Skin epidermis (tissue), 12 donors: ENCODE data around the gene DOHH.

ENCODE experiments used
- H3K27ac ChIP-seq, 21 experiments: fragments of 200-600 bp; sonication (generic) in 11 of 21; one replicate each; pipeline ENCODE4 v1.5.0; 2020; ENCODE audit warnings: mild to moderate bottlenecking in 3 of 21, inconsistent platforms in 2 of 21, moderate library complexity in 2 of 21
- H3K4me3 ChIP-seq, 7 experiments: fragments of 200-600 bp; sonication (generic) in 2 of 7; one replicate each; pipeline ENCODE4 v1.5.0; 2020; ENCODE audit warnings: inconsistent platforms in 2 of 7, mild to moderate bottlenecking in 2 of 7, moderate library complexity in 1 of 7

Gene DOHH

GRCh38 chr19:3482507-3483225, 17.8 kb downstream of the DOHH start:
- Histone ChIP-seq H3K4me3 (no peak overlapping the region), H3K27ac (no peak overlapping the region)

GRCh38 chr19:3481241-3482090, 19.0 kb downstream of the DOHH start:
- Histone ChIP-seq H3K4me3 (no peak overlapping the region), H3K27ac (no peak overlapping the region)

GRCh38 chr19:3480383-3481091, 19.9 kb downstream of the DOHH start, which contains the start of gene SMIM24:
Gene SMIM24, minus strand, starts transcription at chr19:3480525. Its CDS starts 62 bp downstream, at chr19:3480463.
- Histone ChIP-seq H3K4me3 (no peak within 1 kb of the TSS), H3K27ac (no peak within 1 kb of the TSS)

- Histone ChIP-seq H3K27ac (no peak overlapping the region), H3K4me3 (no peak overlapping the region)
Observed at GRCh38 chr19:3479834-3480215, 20.6 kb downstream of the DOHH start.

- Histone ChIP-seq H3K27ac (no peak overlapping the region), H3K4me3 (no peak overlapping the region)
Observed at GRCh38 chr19:3479177-3479833, 21.2 kb downstream of the DOHH start.

GRCh38 chr19:3478409-3479176, 21.9 kb downstream of the DOHH start:
- peak overlapping the region in 1 of 21 experiments; percentile 7 for H3K27ac ChIP-seq
- H3K4me3 ChIP-seq = no peak overlapping the region

GRCh38 chr19:3477951-3478350, 22.5 kb downstream of the DOHH start:
- H3K27ac ChIP-seq = no peak overlapping the region

GRCh38 chr19:3477506-3477905, 23.0 kb downstream of the DOHH start:
- H3K27ac ChIP-seq = no peak overlapping the region

More at GRCh38 chr19:3477951-3478350, 22.5 kb downstream of the DOHH start:
- no peak overlapping the region for H3K4me3 ChIP-seq

GRCh38 chr19:3476830-3477229, 23.6 kb downstream of the DOHH start:
- Histone ChIP-seq H3K27ac (no peak overlapping the region), H3K4me3 (no peak overlapping the region)

More at GRCh38 chr19:3477506-3477905, 23.0 kb downstream of the DOHH start:
- H3K4me3 ChIP-seq = no peak overlapping the region

- Histone ChIP-seq H3K27ac (no peak overlapping the region), H3K4me3 (no peak overlapping the region)
Observed at GRCh38 chr19:3475449-3475848, 25.0 kb downstream of the DOHH start.

GRCh38 chr19:3474614-3475013, 25.9 kb downstream of the DOHH start:
- no peak overlapping the region for H3K27ac ChIP-seq

GRCh38 chr19:3474010-3474409, 26.5 kb downstream of the DOHH start:
- no peak overlapping the region for H3K27ac ChIP-seq
- H3K4me3 ChIP-seq = no peak overlapping the region

More at GRCh38 chr19:3474614-3475013, 25.9 kb downstream of the DOHH start:
- no peak overlapping the region for H3K4me3 ChIP-seq

- Histone ChIP-seq H3K27ac (no peak overlapping the region), H3K4me3 (no peak overlapping the region)
Observed at GRCh38 chr19:3471954-3472655, 28.4 kb downstream of the DOHH start.

- Histone ChIP-seq H3K27ac (peak overlapping the region in 1 of 21 experiments; percentile 0), H3K4me3 (no peak overlapping the region)
Observed at GRCh38 chr19:3470500-3471128, 29.9 kb downstream of the DOHH start.

- H3K4me3 ChIP-seq = no peak overlapping the region
- H3K27ac ChIP-seq = no peak overlapping the region
Observed at GRCh38 chr19:3469638-3470499, 30.6 kb downstream of the DOHH start.

GRCh38 chr19:3468211-3468610, 32.3 kb downstream of the DOHH start:
- H3K27ac ChIP-seq = peak overlapping the region in 2 of 21 experiments; percentile 1 to 14

More at GRCh38 chr19:3468211-3468610, 32.3 kb downstream of the DOHH start:
- no peak overlapping the region for H3K4me3 ChIP-seq
